ENCODE results near the gene TLR7.

- TF ChIP-seq SUZ12 (IDR thresholded peaks at IDR 0.05; ENCODE audit: extremely low read depth, insufficient read depth, insufficient read length) = no peak
- TF ChIP-seq ZNF274 (IDR thresholded peaks at IDR 0.05; ENCODE audit: low read depth, low read length) = no peak
- no peak for TF ChIP-seq YY1 (IDR thresholded peaks at IDR 0.05; ENCODE audit: insufficient read depth, insufficient read length)
These were observed 19.7 kb downstream of the TLR7 start for GRCh38 chrX:12886545-12886944.

Data from NT2/D1 (cell line).